ENCODE measurements around the gene CEP85L. TPM values are rescaled to one million over a fixed set of nuclear protein-coding genes. Genes with fewer than 3 reads are reported as not detected.

CEP85L gene
- polyA plus RNA-seq, 3 donors, result 6.4 to 7.8 (median 6.6) TPM

Other genes starting within 250 kb of the CEP85L start
- 1 to 10 TPM; 2.8 to 4.6 (median 4.4) TPM for gene PLN, start 103.3 kb downstream of the CEP85L start, polyA plus RNA-seq (ENCODE audit: insufficient read length in 3 of 3)
- 10 to 100 TPM; 32.5 to 43.2 (median 34.9) TPM for gene ASF1A, start 242.6 kb upstream of the CEP85L start, polyA plus RNA-seq (ENCODE audit: insufficient read length in 3 of 3)

All from renal cortex interstitium (tissue), 3 donors.